Mesenteric fat pad (tissue), 1 donor: ENCODE results near the gene TM4SF5. TPM values are rescaled to one million over a fixed set of nuclear protein-coding genes. Genes with fewer than 3 reads are reported as not detected.

Experiments used
- DNase-seq: peaks from one replicate; pipeline ENCODE4 v3.0.0-alpha.2; 2020; ENCODE audit warnings: low spot score
- long read RNA-seq: library from polyadenylated mRNA; unstranded; transcript quantifications from one replicate; pipeline ENCODE4 v2.0.0, GENCODE V29; 2020
- total RNA-seq: library from RNA; stranded (reverse); fragmentation: NEBNext Ultra II Directional; extraction: Animal tissue kit (Norgen Biotek cat#: 25700); gene quantifications from one replicate; pipeline ENCODE4 v1.2.1, GENCODE V29; 2021
- donor health status: DM: yes; HTN: yes; CAD: no.

TM4SF5 gene, protein sequence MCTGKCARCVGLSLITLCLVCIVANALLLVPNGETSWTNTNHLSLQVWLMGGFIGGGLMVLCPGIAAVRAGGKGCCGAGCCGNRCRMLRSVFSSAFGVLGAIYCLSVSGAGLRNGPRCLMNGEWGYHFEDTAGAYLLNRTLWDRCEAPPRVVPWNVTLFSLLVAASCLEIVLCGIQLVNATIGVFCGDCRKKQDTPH
- total RNA-seq: not detected
- long read RNA-seq: 0 reads

DNA sequence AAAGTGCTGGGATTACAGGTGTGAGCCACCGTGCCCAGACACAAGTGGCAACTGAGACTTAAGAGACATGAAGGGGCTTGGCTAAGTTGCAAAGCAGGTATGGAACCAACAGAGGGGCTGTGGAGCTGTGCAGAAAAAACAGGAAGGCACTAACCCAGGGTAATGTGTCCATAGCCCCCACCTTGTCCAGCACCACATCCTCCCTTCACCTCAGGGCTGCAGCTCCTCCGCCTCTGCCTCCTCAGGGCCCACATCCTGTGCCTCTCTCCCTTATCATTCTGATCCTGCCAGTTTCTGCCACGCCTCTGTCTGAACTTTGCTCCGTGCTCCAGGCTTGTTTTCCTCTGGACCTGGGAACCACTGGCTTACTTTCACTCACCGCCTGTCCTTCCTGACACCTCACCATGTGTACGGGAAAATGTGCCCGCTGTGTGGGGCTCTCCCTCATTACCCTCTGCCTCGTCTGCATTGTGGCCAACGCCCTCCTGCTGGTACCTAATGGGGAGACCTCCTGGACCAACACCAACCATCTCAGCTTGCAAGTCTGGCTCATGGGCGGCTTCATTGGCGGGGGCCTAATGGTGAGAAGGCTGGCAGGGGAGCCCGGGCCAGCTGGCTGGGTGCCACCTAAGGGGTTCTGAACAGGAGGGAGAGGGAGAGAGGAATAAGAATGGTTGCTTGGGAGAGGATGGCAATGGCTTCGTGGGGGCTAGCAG is at the start of gene TM4SF5:
TM4SF5 (plus strand) TSS at position 368 of the 716 bp plus-strand sequence; CDS start at position 405, 37 bp downstream.
- no peak for DNase-seq

DNA sequence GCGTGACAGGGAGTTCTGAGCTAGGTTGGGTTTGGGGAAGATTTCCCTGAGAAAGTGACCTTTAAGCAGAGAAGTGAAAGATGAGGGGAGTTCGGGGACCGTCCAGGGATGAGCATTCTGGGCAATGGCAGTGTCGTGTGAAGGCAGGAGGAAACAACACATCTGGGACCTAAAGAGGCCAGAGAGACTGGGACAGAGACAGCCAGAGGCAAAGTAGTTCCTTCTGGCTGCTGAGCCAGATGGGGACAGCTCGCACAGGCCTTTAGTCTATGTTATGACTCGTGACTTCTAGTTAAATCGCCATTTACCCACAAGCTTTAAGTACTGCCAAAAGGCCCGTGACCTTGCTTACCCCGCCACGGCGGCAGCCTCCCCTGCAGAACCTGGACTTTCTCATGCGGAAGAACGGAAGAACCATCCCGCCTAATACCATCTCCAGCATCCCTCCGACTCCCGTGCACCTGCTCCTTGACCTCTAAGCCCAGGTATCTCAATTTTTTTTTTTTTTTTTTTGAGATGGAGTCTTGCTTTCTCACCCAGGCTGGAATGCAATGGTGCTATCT is 48.9 kb upstream of the TM4SF5 start:
- DNase-seq: no peak

DNA sequence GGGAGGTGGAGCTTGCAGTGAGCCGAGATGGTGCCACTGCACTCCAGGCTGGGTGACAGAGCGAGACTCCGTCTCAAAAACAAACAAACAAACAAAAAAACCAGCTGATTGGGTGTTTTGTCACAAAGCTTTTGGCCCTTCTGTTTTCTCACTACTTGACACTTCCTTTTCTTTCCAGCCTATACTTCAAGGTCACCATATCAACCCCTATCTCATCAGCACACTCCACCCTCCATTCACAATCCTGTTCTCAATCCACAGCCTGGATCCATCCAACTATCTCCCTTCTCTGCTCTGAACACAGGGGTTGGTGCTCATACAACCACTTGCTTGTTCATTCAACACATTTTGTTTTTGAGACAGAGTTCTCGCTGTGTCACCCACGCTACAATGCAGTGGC is 47.0 kb upstream of the TM4SF5 start:
- DNase-seq: no peak

DNA sequence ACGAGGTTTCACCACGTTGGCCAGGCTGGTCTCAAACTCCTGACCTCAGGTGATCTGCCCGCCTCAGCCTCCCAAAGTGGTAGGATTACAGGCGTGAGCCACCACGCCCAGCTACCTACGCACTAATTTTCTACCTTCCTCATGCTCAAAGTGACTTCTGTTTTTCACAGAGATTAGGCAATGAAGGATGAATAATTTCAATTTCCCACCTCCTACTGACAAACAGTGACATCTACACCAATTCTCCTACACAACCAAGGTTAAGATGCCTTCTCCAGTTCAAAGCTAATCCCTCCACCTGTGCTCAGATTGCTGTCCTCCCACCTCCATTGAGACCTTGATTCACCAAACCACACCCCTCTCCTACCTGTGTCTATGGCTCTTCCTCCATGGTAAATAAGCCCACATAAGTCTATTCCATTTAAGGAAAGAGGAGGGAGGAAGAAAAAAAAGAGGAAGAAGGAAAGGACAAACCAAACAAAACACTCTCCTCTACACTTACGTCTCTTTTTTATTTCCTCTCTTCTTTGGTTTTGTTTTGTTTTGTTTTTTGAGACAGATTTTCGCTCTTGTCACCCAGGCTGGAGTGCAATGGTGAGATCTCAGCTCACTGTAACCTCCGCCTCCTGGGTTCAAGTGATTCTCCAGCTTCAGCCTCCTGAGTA is 45.9 kb upstream of the TM4SF5 start:
- no peak for DNase-seq

DNA sequence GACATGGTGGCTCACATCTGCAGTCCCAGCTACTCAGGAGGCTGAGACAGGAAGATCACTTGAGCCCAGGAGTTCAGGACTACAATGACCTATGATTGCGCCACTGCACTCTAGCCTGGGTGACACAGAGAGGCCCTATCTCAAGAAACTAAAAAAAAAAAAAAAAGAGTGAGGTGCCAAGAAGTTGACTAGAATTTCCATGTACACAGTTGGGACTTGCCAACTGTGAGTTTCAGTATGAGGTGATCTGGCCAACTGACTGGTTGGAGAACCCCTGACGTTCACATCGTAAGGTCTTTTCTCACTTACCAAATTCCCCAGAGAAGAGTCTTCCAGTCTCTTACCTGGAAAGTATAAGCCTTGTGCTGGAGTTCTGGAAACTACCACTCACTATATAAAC is 43.6 kb upstream of the TM4SF5 start:
- DNase-seq: no peak

DNA sequence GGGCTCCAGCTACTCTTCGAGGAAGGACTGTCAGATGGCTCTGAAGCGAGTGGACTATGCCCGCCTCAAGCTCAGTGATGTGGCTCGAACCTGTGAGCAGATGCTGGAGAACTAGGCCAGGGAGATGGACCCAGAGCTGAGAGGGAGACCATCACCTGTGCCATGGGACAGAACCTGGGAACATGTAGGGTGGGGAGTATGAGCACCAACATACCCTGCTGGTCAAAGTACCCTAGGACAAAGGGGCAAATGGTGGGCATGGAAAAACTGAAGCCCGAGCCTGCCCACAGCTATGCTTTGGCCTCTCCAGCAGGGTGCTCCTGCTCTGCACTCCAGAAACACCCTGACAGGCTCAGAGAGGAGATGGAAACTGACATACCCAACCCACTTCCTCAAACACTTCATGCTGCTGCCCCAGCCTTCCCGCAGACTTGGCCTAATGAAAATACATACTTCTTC is 38.6 kb upstream of the TM4SF5 start:
- no peak for DNase-seq

DNA sequence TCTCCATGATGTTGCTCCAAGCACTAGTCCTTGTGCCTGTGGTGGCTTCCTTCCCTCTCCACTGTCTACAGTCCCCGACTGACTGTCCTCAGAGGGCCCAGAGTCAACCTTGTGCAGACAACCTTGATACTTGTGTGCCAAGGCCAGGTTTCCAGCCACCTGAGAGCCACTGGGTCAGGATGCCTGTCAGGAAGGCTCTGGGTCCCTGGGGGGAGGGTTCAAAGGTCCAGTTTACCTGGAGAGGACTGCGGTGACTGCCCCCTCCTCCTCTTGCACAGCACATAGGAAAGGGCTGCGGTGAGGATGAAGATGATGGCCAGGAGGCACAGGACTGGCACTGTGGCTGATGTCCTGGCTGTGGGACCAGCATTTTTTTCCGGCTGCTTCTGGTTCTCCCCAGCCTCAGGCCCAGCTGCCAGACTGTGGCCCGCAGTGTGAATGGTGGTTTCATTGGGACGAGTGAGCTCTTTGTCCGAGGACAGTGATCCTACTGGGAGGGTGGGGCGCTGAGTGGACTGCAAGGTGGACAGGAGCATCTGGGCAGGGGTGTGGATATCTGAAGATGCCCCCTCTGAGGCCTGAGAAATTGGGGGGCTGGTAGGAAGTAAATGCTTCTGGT is 36.7 kb upstream of the TM4SF5 start:
- DNase-seq: no peak

DNA sequence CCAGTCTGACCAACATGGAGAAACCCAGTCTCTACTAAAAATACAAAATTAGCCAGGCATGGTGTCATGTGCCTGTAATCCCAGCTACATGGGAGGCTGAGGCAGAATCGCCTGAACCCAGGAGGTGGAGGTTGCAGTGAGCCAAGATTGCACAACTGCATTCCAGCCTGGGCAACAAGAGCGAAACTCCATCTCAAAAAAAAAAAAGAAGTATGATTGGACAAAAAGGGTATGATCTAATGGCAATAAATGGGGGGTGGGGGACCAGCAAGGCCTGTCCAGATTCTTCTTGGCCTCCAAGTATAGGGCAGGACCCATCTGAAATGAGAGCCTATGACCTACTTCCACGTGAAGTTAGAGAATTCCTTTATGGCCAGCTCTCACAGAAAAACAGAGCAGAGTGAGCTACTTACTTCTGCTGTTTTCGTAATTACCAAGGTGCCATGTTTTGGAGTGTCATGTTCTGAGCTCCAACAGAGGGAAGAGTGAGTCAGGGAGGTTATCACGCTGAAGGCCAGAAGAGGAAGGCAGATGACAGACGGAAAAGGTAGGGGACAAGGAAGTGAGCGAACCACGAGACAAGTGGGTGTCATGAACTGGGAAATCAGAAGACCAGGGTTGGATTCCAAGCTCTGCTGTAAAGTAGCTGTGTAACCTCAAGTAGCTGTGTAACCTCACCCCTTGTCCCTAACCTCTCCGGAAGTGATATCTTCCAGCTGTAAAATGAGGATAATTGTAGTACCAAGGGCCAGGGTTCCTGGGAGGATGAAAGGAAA is 35.6 kb upstream of the TM4SF5 start:
- DNase-seq: no peak

DNA sequence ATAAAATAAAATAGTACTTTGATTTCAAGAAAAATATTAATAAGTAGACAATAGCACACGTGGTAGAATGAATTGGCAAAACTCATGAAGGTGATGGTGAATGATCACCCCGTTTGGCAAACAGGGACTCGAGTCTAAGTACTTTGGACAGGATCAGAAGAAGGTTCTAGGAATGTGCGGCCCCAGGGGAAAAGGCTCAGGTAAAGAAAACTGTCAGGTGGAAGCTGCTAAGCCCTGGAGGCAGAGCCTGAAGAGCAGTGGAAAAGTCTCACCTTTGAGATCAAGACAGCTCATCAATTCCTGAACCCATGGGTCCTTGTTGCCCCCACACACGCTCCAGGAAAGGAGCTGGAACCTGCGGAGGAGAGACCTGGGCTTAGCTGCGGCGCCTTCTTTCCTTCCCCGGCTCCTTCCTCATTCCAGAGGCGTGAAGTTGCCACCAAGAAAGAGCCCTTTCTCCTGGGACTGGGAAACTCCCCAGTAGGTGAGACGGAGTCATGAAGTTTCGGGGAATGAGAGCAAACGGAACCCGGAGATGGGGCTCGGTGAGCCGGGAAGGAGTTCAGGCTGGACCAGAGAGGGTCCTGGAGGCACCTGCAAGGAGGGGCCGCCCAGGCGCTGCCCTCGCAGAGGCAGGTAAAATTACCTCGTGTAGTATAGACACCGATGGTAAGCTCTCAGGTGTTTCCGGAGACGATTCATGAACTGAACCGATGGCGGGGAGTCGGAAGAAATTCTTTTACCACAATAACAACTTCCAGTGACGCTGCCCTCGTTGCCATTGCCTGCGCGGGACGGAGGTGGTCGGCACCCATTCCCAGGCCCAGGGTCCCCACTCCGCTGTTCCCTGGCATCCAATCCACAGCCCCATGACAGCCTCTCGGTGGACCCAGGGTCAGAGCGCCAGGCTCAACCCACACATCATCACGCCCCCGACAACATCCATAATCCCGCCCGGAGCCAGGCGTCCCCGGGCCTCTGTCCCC is 33.3 kb upstream of the TM4SF5 start:
- DNase-seq: no peak

DNA sequence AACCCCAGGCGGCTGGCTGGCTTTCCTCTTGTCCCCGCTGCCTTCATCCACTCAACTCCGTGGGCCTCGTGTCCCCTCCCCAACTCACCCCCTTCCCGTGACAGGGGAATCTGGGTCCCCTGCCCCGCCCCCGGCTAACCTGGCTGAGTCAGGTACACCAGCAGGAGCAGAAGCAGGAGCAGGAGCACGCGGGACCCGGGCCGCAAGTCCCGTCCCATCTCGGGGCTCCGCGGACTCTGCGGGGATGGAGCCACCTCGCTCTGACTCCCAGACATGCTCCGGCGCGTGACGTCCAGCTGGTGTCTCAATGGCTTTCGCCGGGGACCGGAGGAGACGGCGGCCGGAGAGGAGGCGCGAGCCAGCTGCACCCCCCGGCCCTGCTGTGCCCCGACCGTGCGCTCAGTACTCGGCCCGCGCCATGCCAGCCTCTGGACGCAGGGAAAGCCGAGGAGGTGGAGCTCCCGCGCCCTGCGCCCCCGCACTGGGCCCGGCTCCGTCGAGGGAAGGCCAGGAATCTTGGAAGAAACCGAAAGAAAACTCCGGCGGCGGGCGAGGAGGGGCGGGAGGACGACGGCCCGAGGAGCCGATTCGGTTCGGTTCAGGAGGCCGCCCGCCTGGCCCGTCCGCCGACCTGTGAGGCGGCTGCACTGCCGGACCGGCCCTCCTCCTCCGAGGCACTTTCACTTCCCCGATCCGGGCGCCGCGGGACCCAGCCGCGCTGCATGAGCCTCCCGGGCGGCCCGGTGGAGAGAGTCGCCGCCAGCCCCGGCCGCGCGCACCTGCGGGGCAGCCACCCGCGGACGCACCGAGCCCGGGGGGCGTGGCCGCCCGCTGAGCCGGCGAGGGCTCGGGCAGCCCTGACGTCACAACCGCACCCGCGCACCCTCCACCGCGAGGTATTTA is 32.3 kb upstream of the TM4SF5 start, which contains the start of the genes CXCL16 and ZMYND15:
CXCL16 (minus strand) TSS at position 807 of the 903 bp plus-strand sequence; CDS start at position 218, 589 bp downstream.
ZMYND15 (plus strand) TSS at position 712 of the 903 bp plus-strand sequence. CDS start 716 bp downstream, outside the sequence.
- DNase-seq: peak; percentile 92

DNA sequence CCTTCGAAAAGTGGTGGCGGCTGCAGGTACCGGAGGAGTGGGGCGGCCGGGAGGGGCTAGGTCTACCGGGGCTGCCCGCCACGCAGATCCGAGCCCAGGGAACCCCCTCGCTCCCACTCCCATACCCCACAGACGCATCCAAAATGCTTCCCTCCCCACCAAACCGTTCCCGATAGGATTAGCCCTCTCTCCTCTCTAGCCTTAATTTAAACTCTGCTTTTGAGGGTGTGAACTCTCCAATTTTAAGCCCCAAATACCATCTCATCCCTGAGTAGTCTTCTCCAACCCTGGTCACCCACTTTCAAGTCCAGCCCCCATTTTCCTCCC is 31.7 kb upstream of the TM4SF5 start:
- no peak for DNase-seq

DNA sequence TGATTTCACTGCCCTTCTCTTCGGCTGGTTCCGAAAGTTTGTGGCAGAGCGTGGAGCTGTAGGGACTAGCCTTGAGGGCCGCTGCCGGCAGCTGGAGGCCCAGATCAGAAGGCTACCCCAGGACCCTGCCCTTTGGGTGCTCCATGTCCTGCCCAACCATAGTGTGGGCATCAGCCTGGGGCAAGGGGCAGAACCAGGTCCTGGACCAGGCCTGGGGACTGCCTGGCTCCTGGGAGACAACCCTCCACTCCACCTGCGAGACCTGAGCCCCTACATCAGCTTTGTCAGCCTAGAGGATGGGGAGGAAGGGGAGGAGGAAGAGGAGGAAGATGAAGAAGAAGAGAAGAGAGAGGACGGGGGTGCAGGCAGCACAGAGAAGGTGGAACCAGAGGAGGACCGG is 31.1 kb upstream of the TM4SF5 start:
- DNase-seq: no peak

DNA sequence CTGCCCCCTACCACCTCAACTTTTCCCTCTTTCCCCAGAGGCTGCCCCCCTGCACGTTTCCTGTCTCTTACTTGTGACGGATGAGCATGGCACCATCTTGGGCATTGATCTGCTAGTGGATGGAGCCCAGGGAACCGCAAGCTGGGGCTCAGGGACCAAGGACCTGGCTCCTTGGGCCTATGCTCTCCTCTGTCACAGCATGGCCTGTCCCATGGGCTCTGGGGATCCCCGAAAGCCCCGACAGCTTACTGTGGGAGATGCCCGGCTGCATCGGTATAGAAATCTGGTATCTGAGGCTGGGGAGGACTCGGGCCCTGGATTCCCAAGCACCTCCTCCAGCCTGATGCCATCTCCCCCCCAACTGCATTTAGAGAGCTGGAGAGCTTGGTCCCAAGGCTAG is 30.1 kb upstream of the TM4SF5 start:
- DNase-seq: no peak

DNA sequence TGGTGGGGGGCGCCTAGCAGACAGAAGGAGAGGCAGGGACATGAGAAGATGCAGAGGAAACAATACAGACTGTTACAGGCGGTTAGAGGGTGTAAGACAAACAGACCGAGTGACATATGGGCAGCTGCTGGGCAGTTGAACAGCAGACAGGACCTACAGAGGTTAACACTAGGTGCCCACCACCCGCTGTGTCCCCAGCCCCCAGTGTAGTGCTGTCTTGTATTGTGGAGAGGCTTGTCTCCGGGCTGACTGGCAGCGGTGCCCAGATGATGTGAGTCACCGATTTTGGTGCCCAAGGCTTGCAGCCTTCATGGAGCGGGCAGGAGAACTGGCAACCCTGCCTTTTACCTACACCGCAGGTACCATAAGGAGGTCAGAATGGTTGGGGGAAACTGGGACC is 29.6 kb upstream of the TM4SF5 start:
- no peak for DNase-seq

DNA sequence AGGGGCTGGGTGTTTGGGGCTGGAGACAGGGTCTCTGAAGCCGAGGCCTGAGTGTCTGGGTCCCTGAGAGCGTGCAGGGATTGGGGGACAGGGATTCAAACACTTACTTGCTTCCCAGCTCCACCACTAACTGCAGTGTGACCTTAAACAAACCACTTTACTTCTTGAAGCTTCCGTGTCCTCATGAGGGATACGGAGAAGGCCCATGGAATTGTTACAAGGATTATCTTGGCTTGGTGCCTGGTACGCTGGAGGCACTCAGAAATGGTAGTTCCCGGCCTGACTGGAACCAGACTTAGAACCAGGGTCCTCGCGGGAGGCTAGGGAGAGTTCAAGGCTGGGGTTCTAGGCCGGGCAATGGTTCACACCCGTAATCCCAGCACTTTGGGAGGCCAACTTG is 29.1 kb upstream of the TM4SF5 start:
- no peak for DNase-seq

DNA sequence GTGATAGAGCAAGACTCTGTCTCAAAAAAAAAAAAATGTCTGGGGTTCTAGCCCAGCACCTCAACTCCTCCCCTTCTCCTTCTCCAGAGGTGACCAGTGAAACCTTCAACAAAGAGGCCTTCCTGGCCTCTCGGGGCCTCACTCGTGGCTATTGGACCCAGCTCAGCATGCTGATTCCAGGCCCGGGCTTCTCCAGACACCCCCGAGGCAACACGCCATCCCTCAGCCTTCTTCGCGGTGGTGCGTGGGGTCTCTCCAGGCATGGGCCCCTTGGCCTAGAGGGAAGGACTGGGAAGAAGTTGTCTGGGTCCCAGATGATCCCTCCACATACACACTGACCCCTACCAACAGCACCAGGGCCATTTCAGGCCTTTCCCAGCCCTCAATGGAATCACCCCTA is 28.5 kb upstream of the TM4SF5 start:
- DNase-seq: no peak

DNA sequence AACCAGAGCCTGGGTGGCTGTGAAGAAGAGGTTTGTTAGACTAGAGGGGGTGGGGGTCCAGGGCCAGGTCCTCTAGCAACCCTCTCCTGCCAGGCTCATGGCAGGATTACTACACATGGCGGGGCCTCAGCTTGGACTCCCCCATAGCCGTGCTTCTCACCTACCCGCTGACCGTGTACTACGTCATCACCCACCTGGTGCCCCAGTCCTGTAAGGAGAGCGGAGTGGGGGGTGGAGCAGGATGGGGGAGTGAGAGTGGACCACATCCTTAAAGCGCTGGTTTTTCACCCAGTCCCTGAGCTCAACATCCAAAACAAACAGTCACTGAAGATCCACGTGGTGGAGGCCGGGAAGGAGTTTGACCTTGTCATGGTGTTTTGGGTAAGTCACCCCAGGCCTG is 27.8 kb upstream of the TM4SF5 start:
- no peak for DNase-seq
